Endothelial cell of umbilical vein (primary cell): ENCODE data around the gene S100Z. TPM values are rescaled to one million over a fixed set of nuclear protein-coding genes. Genes with fewer than 3 reads are reported as not detected.

Experiments
- BruUV-seq: library from RNA; stranded (reverse); fragments of 400-500 nt; replicated peaks from 2 replicates; lab custom pipeline; 2021; lab: Mats Ljungman, UMichigan
- CTCF ChIA-PET: fragments of 300-600, 350-600 bp; sonication (Branson Sonifier 250); formaldehyde crosslinking; loops from one replicate; lab custom pipeline; 2021; ENCODE audit warnings: antibody characterized with exemption, inconsistent platforms; lab: Charles Lee
- POLR2A ChIA-PET: fragments of 300-600, 350-600 bp; sonication (Branson Sonifier 250); formaldehyde crosslinking; loops from one replicate; lab custom pipeline; 2021; ENCODE audit warnings: antibody characterized with exemption, inconsistent platforms; lab: Charles Lee
- DNase-seq: peaks from one replicate; pipeline ENCODE4 v3.0.0-alpha.2; 2011; ENCODE audit warnings: low read depth, low spot score
- FAIRE-seq: peaks from 2 replicates; lab custom pipeline; 2011; peaks lifted over from hg19 to GRCh38; lab: Jason Lieb, UNC
- H2AFZ ChIP-seq: 2 replicates; pipeline ENCODE4 v1.6.0; 2012; ENCODE audit warnings: low read depth, low read length, control low read depth, inconsistent platforms
- H3K27ac ChIP-seq: 2 replicates; pipeline ENCODE4 v1.5.1; 2011; ENCODE audit warnings: low read depth, mild to moderate bottlenecking, control low read depth, low read length, moderate library complexity; ENCODE audit not compliant: insufficient read depth
- H3K27me3 ChIP-seq, 2 experiments: 2 replicates each; pipeline versions ENCODE4 v1.6.0 to v1.6.1; 2011; ENCODE audit warnings: low read length in 2 of 2, mixed read lengths in 1 of 2; ENCODE audit not compliant: control insufficient read depth in 2 of 2, insufficient read depth in 2 of 2
- H3K36me3 ChIP-seq, 2 experiments: 2 replicates in 1 of 2; 3 replicates in 1 of 2; pipeline ENCODE4 v1.5.1; 2011; ENCODE audit warnings: low read length in 2 of 2, mild to moderate bottlenecking in 1 of 2, moderate library complexity in 1 of 2; ENCODE audit not compliant: control insufficient read depth in 2 of 2, insufficient read depth in 2 of 2; ENCODE audit errors: extremely low read depth in 1 of 2
- H3K4me1 ChIP-seq: 3 replicates; pipeline ENCODE4 v1.5.1; 2011; ENCODE audit warnings: mild to moderate bottlenecking, low read length; ENCODE audit not compliant: control insufficient read depth, insufficient read depth; ENCODE audit errors: extremely low read depth
- H3K4me2 ChIP-seq: 2 replicates; pipeline ENCODE4 v1.6.1; 2011; ENCODE audit warnings: low read length, control low read depth, mixed read lengths; ENCODE audit not compliant: insufficient read depth
- H3K4me3 ChIP-seq, 3 experiments: fragments of 200-600 bp in 1 of 3; sonication (generic), shearing (Covaris generic) in 1 of 3; replicated peaks in 1 of 3; 2 replicates each; pipeline ENCODE4 v1.5.1; 2011 to 2016; ENCODE audit warnings: control low read depth in 3 of 3, low read length in 3 of 3, mild to moderate bottlenecking in 2 of 3, inconsistent platforms in 1 of 3, low read depth in 1 of 3, moderate library complexity in 1 of 3; ENCODE audit not compliant: insufficient read depth in 1 of 3
- H3K79me2 ChIP-seq: 2 replicates; pipeline ENCODE4 v1.6.0; 2012; ENCODE audit warnings: low read length, inconsistent platforms; ENCODE audit not compliant: control insufficient read depth, insufficient read depth
- H3K9ac ChIP-seq: replicated peaks from 2 replicates; pipeline ENCODE3; 2011; ENCODE audit warnings: low read length, control low read depth; ENCODE audit not compliant: insufficient read depth; ENCODE audit errors: extremely low read depth
- H3K9me1 ChIP-seq: replicated peaks from 3 replicates; pipeline ENCODE4 v1.6.0; 2011; ENCODE audit warnings: mild to moderate bottlenecking, low read length; ENCODE audit not compliant: control insufficient read depth, insufficient read depth; ENCODE audit errors: extremely low read depth
- H3K9me3 ChIP-seq: replicated peaks from 2 replicates; pipeline ENCODE4 v1.5.1; 2012; ENCODE audit warnings: low read length, inconsistent platforms; ENCODE audit not compliant: control insufficient read depth, insufficient read depth
- H4K20me1 ChIP-seq: replicated peaks from 2 replicates; pipeline ENCODE3; 2011; ENCODE audit warnings: mild to moderate bottlenecking, low read length; ENCODE audit not compliant: control insufficient read depth, insufficient read depth; ENCODE audit errors: extremely low read depth
- EZH2 ChIP-seq: IDR thresholded peaks from 2 replicates; pipeline ENCODE4 v1.6.1; 2012; ENCODE audit warnings: borderline replicate concordance, low read depth, mild to moderate bottlenecking, moderate library complexity, low read length, inconsistent platforms; ENCODE audit not compliant: severe bottlenecking
- FOS ChIP-seq: IDR thresholded peaks from 2 replicates; pipeline ENCODE4 v1.6.1; 2011; ENCODE audit warnings: mild to moderate bottlenecking, low read length, moderate library complexity, borderline replicate concordance; ENCODE audit not compliant: insufficient read depth
- GATA2 ChIP-seq: IDR thresholded peaks from 2 replicates; pipeline ENCODE4 v1.7.0; 2011; ENCODE audit warnings: low read depth, mild to moderate bottlenecking, moderate library complexity, mixed read lengths, low read length; ENCODE audit not compliant: insufficient read length, insufficient read depth
- JUN ChIP-seq: IDR thresholded peaks from 2 replicates; pipeline ENCODE4 v1.6.1; 2011; ENCODE audit warnings: borderline replicate concordance, low read depth; ENCODE audit not compliant: insufficient read length, insufficient read depth
- MYC ChIP-seq: IDR thresholded peaks from one replicate; pipeline ENCODE4 v1.6.1; 2011; ENCODE audit warnings: mild to moderate bottlenecking, low read depth, low read length
- POLR2A ChIP-seq: IDR thresholded peaks from 2 replicates; pipeline ENCODE4 v1.6.1; 2012; ENCODE audit warnings: low read depth, mild to moderate bottlenecking, control low read depth, low read length
- POLR2AphosphoS5 ChIP-seq: IDR thresholded peaks from 2 replicates; pipeline ENCODE4 v1.6.1; 2012; ENCODE audit warnings: low read depth, mild to moderate bottlenecking, control low read depth, low read length, moderate library complexity; ENCODE audit not compliant: insufficient read depth
- dilution Hi-C: fragments of 300-500 bp; cut with MboI; formaldehyde crosslinking; loops from one replicate; pipeline ENCODE4 v1.15.0; 2019; ENCODE audit warnings: low sequenced_read_pairs; ENCODE audit not compliant: extremely low pct_ligation_motif_present
- intact Hi-C: fragments of 100-400 bp; cut with micrococcal nuclease; formaldehyde crosslinking; loops from one replicate; pipeline ENCODE4 v1.10.0; 2022
- polyA plus RNA-seq, 4 experiments: library from polyadenylated mRNA; depleted of rRNA in 3 of 4; stranded (reverse) in 3 of 4; unstranded in 1 of 4; fragments of >200 nt; gene quantifications; 2 replicates each; pipeline versions ENCODE4 v1.2.1 to v1.2.3, GENCODE V29; 2011 to 2012; ENCODE audit warnings: missing spikeins in 1 of 4
- total RNA-seq: library from RNA; stranded (reverse); gene quantifications from 2 replicates; pipeline ENCODE4 v1.2.3, GENCODE V29; 2021
- TF ChIP-seq, protein P1 (sequence below): IDR thresholded peaks from 2 replicates; pipeline ENCODE4 v1.6.1; 2011; ENCODE audit not compliant: insufficient read depth, insufficient read length
- TF ChIP-seq, protein P2 (sequence below), 2 donors: IDR thresholded peaks; 1 replicate in 1 of 2; 2 replicates in 1 of 2; pipeline ENCODE4 v1.5.1; 2011; ENCODE audit warnings: low read length in 2 of 2, mild to moderate bottlenecking in 2 of 2, moderate library complexity in 2 of 2, control low read depth in 1 of 2, inconsistent platforms in 1 of 2, low read depth in 1 of 2; ENCODE audit not compliant: insufficient read depth in 1 of 2; ENCODE audit errors: extremely low read depth in 1 of 2

Gene S100Z
- total and polyA plus RNA-seq, 2 donors (not counting 3 experiments of a cell fraction or from before 2014, with no cell fraction given) = not detected

DNA sequence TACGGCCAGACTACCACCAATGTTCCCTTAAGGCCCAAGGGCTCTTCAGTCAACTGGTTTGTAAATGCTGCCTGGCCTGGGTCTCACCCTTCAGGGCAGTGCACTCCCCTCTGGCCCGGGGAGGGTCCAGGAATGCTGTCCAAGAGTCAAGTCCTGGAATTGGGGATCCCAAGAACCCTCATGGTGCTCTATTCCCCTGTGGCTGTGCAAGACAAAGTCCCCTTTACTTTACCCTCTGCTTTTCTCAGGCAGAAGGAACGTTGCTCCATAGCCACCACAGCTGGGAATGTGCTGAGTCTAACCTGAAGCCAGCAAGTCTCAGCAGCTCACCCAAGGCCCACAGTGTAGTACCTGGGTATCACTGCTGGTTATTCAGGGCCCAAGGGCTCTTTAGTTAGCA is 51.7 kb downstream of the S100Z start:
- Histone ChIP-seq H3K4me2 (no peak overlapping the region), H3K4me3 (no peak overlapping the region), H3K9me3 (no peaks in the 10 kb centered on the region), H3K4me1 (no peaks in the 10 kb centered on the region), H3K9ac (no peak overlapping the region), H2AFZ (no peak overlapping the region), H4K20me1 (no peaks in the 10 kb centered on the region), H3K79me2 (no peaks in the 10 kb centered on the region), H3K27ac (no peak overlapping the region), H3K9me1 (no peaks in the 10 kb centered on the region), H3K27me3 (no peaks in the 10 kb centered on the region), H3K36me3 (no peaks in the 10 kb centered on the region)
- POLR2A ChIA-PET = no interaction called here
- FAIRE-seq (no peak), DNase-seq (no peak)
- no TSS peak for BruUV-seq
- TF ChIP-seq FOS = no peak
- TF ChIP-seq, protein P1, sequence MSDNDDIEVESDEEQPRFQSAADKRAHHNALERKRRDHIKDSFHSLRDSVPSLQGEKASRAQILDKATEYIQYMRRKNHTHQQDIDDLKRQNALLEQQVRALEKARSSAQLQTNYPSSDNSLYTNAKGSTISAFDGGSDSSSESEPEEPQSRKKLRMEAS = no peak
- no peak for TF ChIP-seq JUN
- no peak for TF ChIP-seq POLR2A
- no peak for TF ChIP-seq MYC
- TF ChIP-seq, protein P2, sequence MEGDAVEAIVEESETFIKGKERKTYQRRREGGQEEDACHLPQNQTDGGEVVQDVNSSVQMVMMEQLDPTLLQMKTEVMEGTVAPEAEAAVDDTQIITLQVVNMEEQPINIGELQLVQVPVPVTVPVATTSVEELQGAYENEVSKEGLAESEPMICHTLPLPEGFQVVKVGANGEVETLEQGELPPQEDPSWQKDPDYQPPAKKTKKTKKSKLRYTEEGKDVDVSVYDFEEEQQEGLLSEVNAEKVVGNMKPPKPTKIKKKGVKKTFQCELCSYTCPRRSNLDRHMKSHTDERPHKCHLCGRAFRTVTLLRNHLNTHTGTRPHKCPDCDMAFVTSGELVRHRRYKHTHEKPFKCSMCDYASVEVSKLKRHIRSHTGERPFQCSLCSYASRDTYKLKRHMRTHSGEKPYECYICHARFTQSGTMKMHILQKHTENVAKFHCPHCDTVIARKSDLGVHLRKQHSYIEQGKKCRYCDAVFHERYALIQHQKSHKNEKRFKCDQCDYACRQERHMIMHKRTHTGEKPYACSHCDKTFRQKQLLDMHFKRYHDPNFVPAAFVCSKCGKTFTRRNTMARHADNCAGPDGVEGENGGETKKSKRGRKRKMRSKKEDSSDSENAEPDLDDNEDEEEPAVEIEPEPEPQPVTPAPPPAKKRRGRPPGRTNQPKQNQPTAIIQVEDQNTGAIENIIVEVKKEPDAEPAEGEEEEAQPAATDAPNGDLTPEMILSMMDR (IDR thresholded peaks at IDR 0.05; ENCODE audit: extremely low read depth in 1 of 2, insufficient read depth in 1 of 2, low read depth in 1 of 2, low read length in 2 of 2) = no peak
- no peak for TF ChIP-seq POLR2AphosphoS5
- TF ChIP-seq EZH2 = no peak
- TF ChIP-seq GATA2 = no peak
- dilution Hi-C loops (no loop called here), intact Hi-C loops (no loop called here)
- CTCF ChIA-PET = no interaction called here
